ENCODE data around the gene RAD54L2. TPM values are rescaled to one million over a fixed set of nuclear protein-coding genes. Genes with fewer than 3 reads are reported as not detected.
A peak's percentile ranks its signal among the peaks of the same experiment; 100 is the strongest.

The RAD54L2 gene, protein sequence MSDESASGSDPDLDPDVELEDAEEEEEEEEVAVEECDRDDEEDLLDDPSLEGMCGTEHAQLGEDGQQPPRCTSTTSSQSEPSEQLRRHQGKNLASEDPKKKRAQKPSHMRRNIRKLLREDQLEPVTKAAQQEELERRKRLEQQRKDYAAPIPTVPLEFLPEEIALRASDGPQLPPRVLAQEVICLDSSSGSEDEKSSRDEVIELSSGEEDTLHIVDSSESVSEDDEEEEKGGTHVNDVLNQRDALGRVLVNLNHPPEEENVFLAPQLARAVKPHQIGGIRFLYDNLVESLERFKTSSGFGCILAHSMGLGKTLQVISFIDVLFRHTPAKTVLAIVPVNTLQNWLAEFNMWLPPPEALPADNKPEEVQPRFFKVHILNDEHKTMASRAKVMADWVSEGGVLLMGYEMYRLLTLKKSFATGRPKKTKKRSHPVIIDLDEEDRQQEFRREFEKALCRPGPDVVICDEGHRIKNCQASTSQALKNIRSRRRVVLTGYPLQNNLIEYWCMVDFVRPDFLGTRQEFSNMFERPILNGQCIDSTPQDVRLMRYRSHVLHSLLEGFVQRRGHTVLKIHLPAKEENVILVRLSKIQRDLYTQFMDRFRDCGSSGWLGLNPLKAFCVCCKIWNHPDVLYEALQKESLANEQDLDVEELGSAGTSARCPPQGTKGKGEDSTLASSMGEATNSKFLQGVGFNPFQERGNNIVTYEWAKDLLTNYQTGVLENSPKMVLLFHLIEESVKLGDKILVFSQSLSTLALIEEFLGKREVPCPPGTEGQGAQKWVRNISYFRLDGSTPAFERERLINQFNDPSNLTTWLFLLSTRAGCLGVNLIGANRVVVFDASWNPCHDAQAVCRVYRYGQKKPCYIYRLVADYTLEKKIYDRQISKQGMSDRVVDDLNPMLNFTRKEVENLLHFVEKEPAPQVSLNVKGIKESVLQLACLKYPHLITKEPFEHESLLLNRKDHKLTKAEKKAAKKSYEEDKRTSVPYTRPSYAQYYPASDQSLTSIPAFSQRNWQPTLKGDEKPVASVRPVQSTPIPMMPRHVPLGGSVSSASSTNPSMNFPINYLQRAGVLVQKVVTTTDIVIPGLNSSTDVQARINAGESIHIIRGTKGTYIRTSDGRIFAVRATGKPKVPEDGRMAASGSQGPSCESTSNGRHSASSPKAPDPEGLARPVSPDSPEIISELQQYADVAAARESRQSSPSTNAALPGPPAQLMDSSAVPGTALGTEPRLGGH (N-terminal part only)
- 5.2 TPM for polyA plus RNA-seq (2012; ENCODE audit: insufficient read depth, insufficient read length, low read depth)

DNA sequence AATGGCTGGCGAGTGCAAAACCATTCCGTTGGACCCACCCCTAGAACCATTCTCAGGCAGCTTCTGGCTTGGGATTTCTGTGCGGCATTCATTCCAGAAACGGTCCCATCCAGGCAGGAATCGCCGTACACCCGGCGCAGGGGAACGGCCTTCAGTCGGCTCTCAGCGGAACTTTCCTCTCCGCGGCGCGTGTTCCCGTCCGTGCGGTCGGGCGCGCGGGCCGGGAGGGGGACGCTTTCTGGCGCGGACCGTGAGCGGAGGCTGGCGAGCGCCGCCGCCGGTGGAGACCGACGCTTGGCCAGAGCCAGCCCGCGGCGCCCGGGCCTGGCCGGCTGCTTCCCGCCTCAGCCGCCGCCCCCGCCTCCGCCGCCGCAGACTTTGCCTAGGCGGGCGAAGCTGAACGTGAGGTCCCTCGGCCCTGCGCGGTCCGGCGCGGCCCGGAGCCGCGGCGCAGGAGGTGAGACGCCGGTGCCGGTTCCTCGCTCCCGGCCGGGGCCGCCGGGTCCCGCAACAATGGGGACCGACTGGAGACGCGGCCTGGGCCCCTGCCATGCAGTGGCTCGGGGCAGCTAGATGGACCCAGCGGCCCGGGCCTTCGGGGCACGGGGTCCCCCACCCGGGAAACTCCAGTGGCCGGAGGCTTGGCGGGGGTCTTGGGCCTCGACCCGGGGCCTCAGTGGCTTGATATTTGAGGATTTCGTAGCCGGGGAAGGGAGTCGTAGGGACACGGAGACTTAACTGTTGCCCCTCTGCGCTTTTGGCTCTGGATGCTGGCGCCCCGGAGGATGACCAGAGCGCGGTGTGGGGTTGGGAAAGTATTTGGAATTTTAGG, at the start of gene RAD54L2:
TSS of gene RAD54L2 (plus strand) at position 261 of the 832 bp plus-strand sequence. CDS start 51,702 bp downstream, outside the sequence.
- TF ChIP-seq, protein P1, sequence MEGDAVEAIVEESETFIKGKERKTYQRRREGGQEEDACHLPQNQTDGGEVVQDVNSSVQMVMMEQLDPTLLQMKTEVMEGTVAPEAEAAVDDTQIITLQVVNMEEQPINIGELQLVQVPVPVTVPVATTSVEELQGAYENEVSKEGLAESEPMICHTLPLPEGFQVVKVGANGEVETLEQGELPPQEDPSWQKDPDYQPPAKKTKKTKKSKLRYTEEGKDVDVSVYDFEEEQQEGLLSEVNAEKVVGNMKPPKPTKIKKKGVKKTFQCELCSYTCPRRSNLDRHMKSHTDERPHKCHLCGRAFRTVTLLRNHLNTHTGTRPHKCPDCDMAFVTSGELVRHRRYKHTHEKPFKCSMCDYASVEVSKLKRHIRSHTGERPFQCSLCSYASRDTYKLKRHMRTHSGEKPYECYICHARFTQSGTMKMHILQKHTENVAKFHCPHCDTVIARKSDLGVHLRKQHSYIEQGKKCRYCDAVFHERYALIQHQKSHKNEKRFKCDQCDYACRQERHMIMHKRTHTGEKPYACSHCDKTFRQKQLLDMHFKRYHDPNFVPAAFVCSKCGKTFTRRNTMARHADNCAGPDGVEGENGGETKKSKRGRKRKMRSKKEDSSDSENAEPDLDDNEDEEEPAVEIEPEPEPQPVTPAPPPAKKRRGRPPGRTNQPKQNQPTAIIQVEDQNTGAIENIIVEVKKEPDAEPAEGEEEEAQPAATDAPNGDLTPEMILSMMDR (IDR thresholded peaks at IDR 0.05; ENCODE audit: low read depth, low read length), result no peak; the same call in 1 of the 2 replicates
- Histone ChIP-seq H3K9me3 (no peaks in the 10 kb centered on the region), H3K4me1 (no peaks in the 10 kb centered on the region), H3K36me3 (no peaks in the 10 kb centered on the region), H3K4me3 (ENCODE audit: low read depth, low read length) (peak within 1 kb of the TSS; percentile 78), H3K27me3 (no peaks in the 10 kb centered on the region)
- DNase-seq, result peak; percentile 78

DNA sequence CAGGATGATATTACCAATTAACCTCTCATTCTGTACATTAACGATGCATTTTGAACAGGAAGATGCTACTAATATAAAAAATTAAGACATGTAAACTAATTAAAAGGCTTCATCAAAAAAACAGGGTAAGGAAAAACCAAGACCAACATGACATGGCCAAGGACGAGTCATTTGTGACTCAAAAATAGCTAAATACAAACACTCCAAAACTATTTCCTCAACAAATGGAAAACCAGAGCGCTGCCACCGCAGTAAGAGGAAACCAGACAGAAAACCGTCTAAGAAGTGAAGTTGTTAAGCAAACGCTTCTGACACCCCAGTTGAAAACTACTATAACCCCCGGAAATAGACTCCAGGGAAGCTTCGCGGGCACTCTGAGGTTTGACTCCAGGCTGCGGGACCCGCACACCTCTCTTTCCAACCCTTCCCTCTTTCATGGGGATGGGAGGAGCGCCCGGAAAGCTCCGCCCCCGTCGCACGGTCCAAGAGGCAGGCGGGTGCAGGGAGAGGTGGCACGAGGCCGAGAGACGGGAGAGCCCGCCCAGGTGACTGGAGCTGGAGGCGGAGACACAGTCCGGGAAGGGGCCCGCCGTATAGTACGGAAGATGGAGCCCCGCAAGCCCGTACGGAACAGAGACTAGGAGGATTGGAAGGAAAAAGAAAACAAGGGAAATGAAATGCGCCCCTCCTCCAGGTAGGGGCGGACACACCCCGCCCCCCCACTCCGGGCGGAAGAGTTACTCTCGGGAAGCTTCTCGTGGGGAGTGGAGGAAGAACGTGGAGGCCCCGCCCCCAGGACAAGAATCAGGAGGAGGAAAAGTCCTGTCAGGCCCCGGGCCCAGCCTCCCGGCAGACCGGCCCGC, 39.4 kb upstream of the RAD54L2 start:
- TF ChIP-seq, protein P1 (IDR thresholded peaks at IDR 0.05; ENCODE audit: low read depth, low read length), result no peak
- DNase-seq, result peak; percentile 87
- Histone ChIP-seq H3K4me1 (no peaks in the 10 kb centered on the region), H3K36me3 (no peaks in the 10 kb centered on the region), H3K4me3 (ENCODE audit: low read depth, low read length) (peak overlapping the region; percentile 66), H3K9me3 (no peaks in the 10 kb centered on the region), H3K27me3 (no peaks in the 10 kb centered on the region)

DNA sequence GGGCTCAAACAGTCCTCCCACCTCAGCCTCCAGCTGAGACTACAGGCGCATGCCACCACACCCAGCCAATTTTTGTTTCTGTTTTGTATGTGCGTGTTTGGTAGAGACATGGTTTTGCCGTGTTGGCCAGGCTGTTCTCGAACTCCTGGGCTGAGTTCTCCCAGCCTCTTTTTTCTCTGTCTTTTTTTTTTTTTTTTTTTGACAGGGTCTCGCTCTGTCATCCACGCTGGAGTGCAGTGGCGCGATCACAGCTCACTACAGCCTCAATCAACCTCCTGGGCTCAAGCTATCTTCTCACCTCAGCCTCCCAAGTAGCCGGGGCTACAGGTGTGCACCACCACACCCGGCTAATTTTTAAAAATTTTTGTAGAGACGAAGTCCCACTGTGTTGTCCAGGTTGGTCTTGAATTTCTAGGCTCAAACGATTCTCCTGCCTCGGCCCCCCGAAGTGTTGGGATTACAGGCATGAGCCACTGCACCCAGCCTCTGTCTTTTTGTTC, 37.8 kb upstream of the RAD54L2 start:
- H3K4me1 ChIP-seq, result no peaks in the 10 kb centered on the region
- TF ChIP-seq, protein P1 (IDR thresholded peaks at IDR 0.05; ENCODE audit: low read depth, low read length), result no peak
- H3K27me3 ChIP-seq, result no peaks in the 10 kb centered on the region
- no peaks in the 10 kb centered on the region for H3K9me3 ChIP-seq
- H3K36me3 ChIP-seq, result no peaks in the 10 kb centered on the region
- no peak for DNase-seq
- peak overlapping the region; percentile 66 for H3K4me3 ChIP-seq (ENCODE audit: low read depth, low read length)

DNA sequence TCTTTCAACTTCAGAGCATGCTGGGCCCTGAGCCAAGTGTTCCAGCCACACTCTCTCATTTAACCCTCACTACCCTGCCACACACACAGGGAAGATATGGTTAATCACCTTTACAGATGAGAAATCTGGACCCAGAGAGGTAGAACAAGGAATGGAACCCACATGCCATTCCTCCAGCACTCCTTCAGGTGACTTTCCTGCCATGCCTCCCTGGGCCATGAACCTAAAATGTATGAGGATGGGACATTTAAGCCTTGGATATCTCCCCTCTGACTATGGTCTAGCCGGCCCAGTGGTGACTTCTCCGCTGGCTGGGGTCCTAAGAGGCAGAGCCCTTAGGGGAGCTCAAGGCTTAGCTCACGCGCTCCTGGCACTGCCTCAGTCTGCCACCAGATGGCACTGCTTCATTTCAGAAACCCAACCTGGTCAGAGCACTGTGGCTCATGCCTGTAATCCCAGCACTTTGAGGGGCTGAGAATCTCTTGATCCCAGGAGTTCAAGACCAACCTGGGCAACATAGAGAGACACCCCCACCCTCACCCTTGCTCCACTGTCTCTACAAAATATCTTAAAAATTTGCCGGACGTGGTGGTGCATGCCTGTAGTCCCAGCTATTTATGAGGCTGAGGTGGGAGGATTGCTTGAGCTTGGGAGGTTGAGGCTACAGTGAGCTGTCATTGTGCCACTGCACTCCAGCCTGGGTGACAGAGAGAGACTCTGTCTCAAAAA, 36.5 kb upstream of the RAD54L2 start:
- Histone ChIP-seq H3K27me3 (no peaks in the 10 kb centered on the region), H3K36me3 (no peaks in the 10 kb centered on the region), H3K9me3 (no peaks in the 10 kb centered on the region), H3K4me3 (ENCODE audit: low read depth, low read length) (no peak overlapping the region), H3K4me1 (no peaks in the 10 kb centered on the region)
- peak; percentile 71 for DNase-seq
- TF ChIP-seq, protein P1 (IDR thresholded peaks at IDR 0.05; ENCODE audit: low read depth, low read length), result peak; percentile 78

Data from BE2C (cell line).